ENCODE results near the gene NCF4.

GRCh38 chr22:36815558-36816338 is 45.1 kb upstream of the NCF4 start:
- TF ChIP-seq CTCF (IDR thresholded peaks at IDR 0.05) (no peak), EZH2 (IDR thresholded peaks at IDR 0.05; ENCODE audit: borderline replicate concordance, insufficient read depth, low read depth, low read length, poor library complexity, severe bottlenecking) (no peak)

All from B cell (primary cell).